ENCODE data around the gene TRMT2B.

GRCh38 chrX:100962811-100963210, 89.1 kb downstream of the TRMT2B start:
- TF ChIP-seq CTCF (IDR thresholded peaks at IDR 0.05) (no peak), POLR2A (IDR thresholded peaks at IDR 0.05) (no peak)

Data from testis (tissue), 2 donors.